ENCODE measurements around the gene EME1.
"Not testable (repeated sequence)": the region's sequence is repeated elsewhere in the genome, so short reads cannot be mapped to it uniquely, and the experiment has no call there.

DNA sequence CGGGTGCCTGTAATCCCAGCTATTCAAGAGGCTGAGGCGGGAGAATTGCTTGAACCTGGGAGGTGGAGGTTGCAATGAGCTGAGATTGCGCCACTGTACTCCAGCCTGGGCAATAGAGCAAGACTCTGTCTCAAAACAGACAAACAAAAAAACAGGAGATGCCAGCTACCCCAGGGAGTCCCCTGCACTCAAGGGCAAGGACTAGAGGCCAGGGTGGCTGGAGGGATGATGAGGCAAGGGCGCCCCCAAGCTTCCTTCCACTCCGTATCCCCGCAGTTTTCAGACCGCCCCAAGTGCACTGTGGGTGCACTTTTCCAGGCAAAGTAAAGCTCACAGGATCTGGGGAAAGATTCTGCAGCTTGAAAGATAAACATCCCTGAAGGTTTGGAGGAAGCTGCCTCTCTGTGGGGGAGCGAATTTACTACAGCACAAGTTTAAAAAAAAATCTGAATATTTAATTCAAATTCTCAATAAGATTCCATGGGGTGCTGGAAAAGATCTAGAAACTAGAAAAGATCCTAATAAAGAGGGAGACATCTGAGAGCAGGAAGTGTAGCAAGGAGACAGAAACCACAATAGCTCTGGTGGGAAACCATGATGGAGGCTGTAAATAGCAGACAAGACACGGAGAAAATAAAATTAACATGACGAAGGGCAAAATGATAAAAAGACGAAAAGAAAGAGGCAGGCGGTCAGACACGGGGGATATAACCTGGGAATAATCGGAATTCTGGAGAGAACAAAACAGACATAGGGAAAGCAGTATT, 39.6 kb upstream of the EME1 start:
- not testable (repeated sequence) for TF ChIP-seq POLR2A, POLR2AphosphoS5, SPI1, TAF1, POU2F2 (IDR thresholded peaks at IDR 0.05; ENCODE audit: low read depth, low read length)
